ENCODE data around the gene COCH. TPM values are rescaled to one million over a fixed set of nuclear protein-coding genes. Genes with fewer than 3 reads are reported as not detected.

COCH gene
- polyA plus RNA-seq, 1 donor: 2.2 TPM

GRCh38 chr14:30849983-30850382 lies 24.4 kb upstream of the COCH start:
- no CpG with 5 or more reads among the region's 1 CpG for WGBS (ENCODE audit: insufficient coverage, low lambda C conversion rate)
- no peak for DNase-seq
- peaks cover 4% of the 10 kb centered on the region for H3K27me3 ChIP-seq (ENCODE audit: control insufficient read depth, insufficient read depth, low read length)

GRCh38 chr14:30853946-30854345 lies 20.4 kb upstream of the COCH start:
- no peaks in the 10 kb centered on the region for H3K4me1 ChIP-seq (ENCODE audit: control insufficient read depth, insufficient read depth, low read length)

More at GRCh38 chr14:30849983-30850382, 24.4 kb upstream of the COCH start:
- Histone ChIP-seq H3K4me1 (ENCODE audit: control insufficient read depth, insufficient read depth, low read length) (no peaks in the 10 kb centered on the region), H3K9me3 (ENCODE audit: control insufficient read depth, low read depth, low read length) (no peaks in the 10 kb centered on the region), H3K36me3 (ENCODE audit: control insufficient read depth, insufficient read depth, low read length) (no peaks in the 10 kb centered on the region), H3K4me3 (ENCODE audit: low read length) (no peak overlapping the region), H3K27ac (ENCODE audit: low read length) (no peak overlapping the region)

GRCh38 chr14:30854492-30854891 lies 19.9 kb upstream of the COCH start:
- DNase-seq: no peak
- no peaks in the 10 kb centered on the region for H3K27me3 ChIP-seq (ENCODE audit: control insufficient read depth, insufficient read depth, low read length)
- H3K36me3 ChIP-seq (ENCODE audit: control insufficient read depth, insufficient read depth, low read length): no peaks in the 10 kb centered on the region
- no peak overlapping the region for H3K4me3 ChIP-seq (ENCODE audit: low read length)
- H3K4me1 ChIP-seq (ENCODE audit: control insufficient read depth, insufficient read depth, low read length): no peaks in the 10 kb centered on the region
- H3K9me3 ChIP-seq (ENCODE audit: control insufficient read depth, low read depth, low read length): no peaks in the 10 kb centered on the region
- H3K27ac ChIP-seq (ENCODE audit: low read length): no peak overlapping the region

More at GRCh38 chr14:30853946-30854345, 20.4 kb upstream of the COCH start:
- Histone ChIP-seq H3K36me3 (ENCODE audit: control insufficient read depth, insufficient read depth, low read length) (no peaks in the 10 kb centered on the region), H3K9me3 (ENCODE audit: control insufficient read depth, low read depth, low read length) (no peaks in the 10 kb centered on the region), H3K27me3 (ENCODE audit: control insufficient read depth, insufficient read depth, low read length) (no peaks in the 10 kb centered on the region), H3K4me3 (ENCODE audit: low read length) (no peak overlapping the region), H3K27ac (ENCODE audit: low read length) (no peak overlapping the region)
- no peak for DNase-seq

GRCh38 chr14:30855345-30856037 lies 18.9 kb upstream of the COCH start:
- no peak overlapping the region for H3K4me3 ChIP-seq (ENCODE audit: low read length)
- peak in 1 of 2 donors; percentile 7 for DNase-seq
- WGBS (ENCODE audit: insufficient coverage, low lambda C conversion rate): no CpG with 5 or more reads among the region's 6 CpGs
- H3K9me3 ChIP-seq (ENCODE audit: control insufficient read depth, low read depth, low read length): no peaks in the 10 kb centered on the region
- no peak overlapping the region for H3K27ac ChIP-seq (ENCODE audit: low read length)
- H3K36me3 ChIP-seq (ENCODE audit: control insufficient read depth, insufficient read depth, low read length): no peaks in the 10 kb centered on the region
- H3K27me3 ChIP-seq (ENCODE audit: control insufficient read depth, insufficient read depth, low read length): no peaks in the 10 kb centered on the region
- H3K4me1 ChIP-seq (ENCODE audit: control insufficient read depth, insufficient read depth, low read length): no peaks in the 10 kb centered on the region

GRCh38 chr14:30861200-30861599 lies 13.2 kb upstream of the COCH start:
- Histone ChIP-seq H3K36me3 (ENCODE audit: control insufficient read depth, insufficient read depth, low read length) (no peaks in the 10 kb centered on the region), H3K4me1 (ENCODE audit: control insufficient read depth, insufficient read depth, low read length) (no peaks in the 10 kb centered on the region), H3K27me3 (ENCODE audit: control insufficient read depth, insufficient read depth, low read length) (peaks cover 9% of the 10 kb centered on the region), H3K9me3 (ENCODE audit: control insufficient read depth, low read depth, low read length) (no peaks in the 10 kb centered on the region), H3K4me3 (ENCODE audit: low read length) (no peak overlapping the region), H3K27ac (ENCODE audit: low read length) (no peak overlapping the region)
- WGBS (ENCODE audit: insufficient coverage, low lambda C conversion rate): 100% methylated on average over 1 of the region's 1 CpG
- no peak for DNase-seq

- WGBS (ENCODE audit: insufficient coverage, low lambda C conversion rate): 95% methylated on average over 4 of the region's 5 CpGs
- DNase-seq: no peak
- no peak overlapping the region for H3K4me3 ChIP-seq (ENCODE audit: low read length)
- H3K27ac ChIP-seq (ENCODE audit: low read length): no peak overlapping the region
- peaks cover 12% of the 10 kb centered on the region for H3K27me3 ChIP-seq (ENCODE audit: control insufficient read depth, insufficient read depth, low read length)
- no peaks in the 10 kb centered on the region for H3K9me3 ChIP-seq (ENCODE audit: control insufficient read depth, low read depth, low read length)
- no peaks in the 10 kb centered on the region for H3K4me1 ChIP-seq (ENCODE audit: control insufficient read depth, insufficient read depth, low read length)
- no peaks in the 10 kb centered on the region for H3K36me3 ChIP-seq (ENCODE audit: control insufficient read depth, insufficient read depth, low read length)
Observed at GRCh38 chr14:30864934-30865333, 9.4 kb upstream of the COCH start.

GRCh38 chr14:30868736-30869135 lies 5.6 kb upstream of the COCH start:
- no peaks in the 10 kb centered on the region for H3K9me3 ChIP-seq (ENCODE audit: control insufficient read depth, low read depth, low read length)
- no peaks in the 10 kb centered on the region for H3K36me3 ChIP-seq (ENCODE audit: control insufficient read depth, insufficient read depth, low read length)
- 95% methylated on average over 4 of the region's 5 CpGs for WGBS (ENCODE audit: insufficient coverage, low lambda C conversion rate)
- peaks cover 23% of the 10 kb centered on the region for H3K27me3 ChIP-seq (ENCODE audit: control insufficient read depth, insufficient read depth, low read length)
- H3K4me3 ChIP-seq (ENCODE audit: low read length): no peak overlapping the region
- no peaks in the 10 kb centered on the region for H3K4me1 ChIP-seq (ENCODE audit: control insufficient read depth, insufficient read depth, low read length)
- no peak overlapping the region for H3K27ac ChIP-seq (ENCODE audit: low read length)
- no peak for DNase-seq

GRCh38 chr14:30869551-30870155 lies 4.7 kb upstream of the COCH start:
- H3K27me3 ChIP-seq (ENCODE audit: control insufficient read depth, insufficient read depth, low read length): peaks cover 30% of the 10 kb centered on the region
- DNase-seq: no peak
- H3K9me3 ChIP-seq (ENCODE audit: control insufficient read depth, low read depth, low read length): peaks cover 3% of the 10 kb centered on the region
- no peak overlapping the region for H3K4me3 ChIP-seq (ENCODE audit: low read length)
- H3K36me3 ChIP-seq (ENCODE audit: control insufficient read depth, insufficient read depth, low read length): no peaks in the 10 kb centered on the region
- no peaks in the 10 kb centered on the region for H3K4me1 ChIP-seq (ENCODE audit: control insufficient read depth, insufficient read depth, low read length)
- WGBS (ENCODE audit: insufficient coverage, low lambda C conversion rate): no CpG with 5 or more reads among the region's 2 CpGs
- H3K27ac ChIP-seq (ENCODE audit: low read length): no peak overlapping the region

- no peak overlapping the region for H3K27ac ChIP-seq (ENCODE audit: low read length)
- WGBS (ENCODE audit: insufficient coverage, low lambda C conversion rate): no CpG with 5 or more reads among the region's 1 CpG
- H3K36me3 ChIP-seq (ENCODE audit: control insufficient read depth, insufficient read depth, low read length): no peaks in the 10 kb centered on the region
- H3K4me1 ChIP-seq (ENCODE audit: control insufficient read depth, insufficient read depth, low read length): peaks cover 9% of the 10 kb centered on the region
- peaks cover 55% of the 10 kb centered on the region for H3K27me3 ChIP-seq (ENCODE audit: control insufficient read depth, insufficient read depth, low read length)
- H3K9me3 ChIP-seq (ENCODE audit: control insufficient read depth, low read depth, low read length): peaks cover 9% of the 10 kb centered on the region
- no peak for DNase-seq
- no peak overlapping the region for H3K4me3 ChIP-seq (ENCODE audit: low read length)
Observed at GRCh38 chr14:30872602-30873001, 1.8 kb upstream of the COCH start.

GRCh38 chr14:30873308-30874119 lies 845 bp upstream of the COCH start:
- Histone ChIP-seq H3K9me3 (ENCODE audit: control insufficient read depth, low read depth, low read length) (peaks cover 9% of the 10 kb centered on the region), H3K27me3 (ENCODE audit: control insufficient read depth, insufficient read depth, low read length) (peaks cover 54% of the 10 kb centered on the region), H3K36me3 (ENCODE audit: control insufficient read depth, insufficient read depth, low read length) (no peaks in the 10 kb centered on the region), H3K27ac (ENCODE audit: low read length) (no peak overlapping the region), H3K4me3 (ENCODE audit: low read length) (no peak overlapping the region), H3K4me1 (ENCODE audit: control insufficient read depth, insufficient read depth, low read length) (peaks cover 9% of the 10 kb centered on the region)
- WGBS (ENCODE audit: insufficient coverage, low lambda C conversion rate): 100% methylated on average over 1 of the region's 20 CpGs
- DNase-seq: no peak
